ENCODE results near the gene ESPN.

- TF ChIP-seq EZH2 (IDR thresholded peaks at IDR 0.05; ENCODE audit: insufficient read depth, low read length): no peak
- no peak for TF ChIP-seq CTCF (IDR thresholded peaks at IDR 0.05; ENCODE audit: insufficient read depth, low read depth, low read length)
Observed at GRCh38 chr1:6467744-6468688, 43.4 kb downstream of the ESPN start.
